ENCODE results near the gene FAM118A.
"Not testable (repeated sequence)": the region's sequence is repeated elsewhere in the genome, so short reads cannot be mapped to it uniquely, and the experiment has no call there.

Gene FAM118A

DNA sequence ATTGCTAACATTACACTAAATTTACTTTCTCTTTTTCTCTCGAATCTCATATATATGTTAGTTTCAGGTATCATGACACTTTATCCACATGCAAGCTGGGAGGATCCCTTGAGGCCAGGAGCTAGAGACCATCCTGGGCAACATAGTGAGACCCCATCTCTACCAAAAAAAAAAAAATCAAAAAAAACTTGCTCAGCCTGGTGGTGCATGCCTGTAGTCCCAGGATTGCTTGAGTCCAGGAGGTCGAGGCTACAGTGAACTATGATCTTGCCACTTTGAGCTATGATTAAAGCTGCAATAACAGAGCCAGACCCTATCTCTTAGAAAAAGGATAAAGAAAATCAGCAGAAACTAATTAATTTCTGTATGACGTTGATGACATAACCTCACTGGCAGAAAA, 28.7 kb upstream of the FAM118A start:
- no peak for DNase-seq (ENCODE audit: low spot score)

DNA sequence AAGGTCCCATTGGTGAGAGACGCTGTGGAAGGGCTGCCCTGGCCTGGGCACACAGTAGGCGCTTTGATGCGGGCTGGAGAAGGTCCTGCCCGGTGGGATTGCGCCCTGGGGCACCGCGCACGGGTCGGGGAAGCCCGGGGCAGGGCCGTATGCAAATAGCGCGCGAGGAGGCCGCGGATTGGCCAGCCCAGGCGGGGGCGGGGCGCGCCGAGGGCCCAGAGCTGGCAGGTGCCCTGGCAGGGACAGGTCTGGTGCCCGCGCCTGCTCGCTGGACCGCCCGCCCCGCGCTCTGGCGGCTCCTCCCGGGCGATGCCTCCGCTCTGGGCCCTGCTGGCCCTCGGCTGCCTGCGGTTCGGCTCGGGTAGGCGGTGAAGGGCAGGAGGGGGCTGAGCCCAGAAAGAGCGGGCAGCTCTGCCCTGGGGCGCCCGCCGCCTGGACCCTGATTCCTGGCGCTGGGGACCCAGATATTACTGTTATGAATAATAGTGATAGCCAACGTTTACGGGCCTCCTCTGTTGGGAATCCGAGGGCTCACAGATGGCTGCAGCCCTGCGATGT, 24.9 kb upstream of the FAM118A start, which contains the start of gene UPK3A:
TSS of gene UPK3A (plus strand) at position 245 of the 558 bp plus-strand sequence. CDS start at position 310, 65 bp downstream.
- no peak for DNase-seq (ENCODE audit: low spot score)

DNA sequence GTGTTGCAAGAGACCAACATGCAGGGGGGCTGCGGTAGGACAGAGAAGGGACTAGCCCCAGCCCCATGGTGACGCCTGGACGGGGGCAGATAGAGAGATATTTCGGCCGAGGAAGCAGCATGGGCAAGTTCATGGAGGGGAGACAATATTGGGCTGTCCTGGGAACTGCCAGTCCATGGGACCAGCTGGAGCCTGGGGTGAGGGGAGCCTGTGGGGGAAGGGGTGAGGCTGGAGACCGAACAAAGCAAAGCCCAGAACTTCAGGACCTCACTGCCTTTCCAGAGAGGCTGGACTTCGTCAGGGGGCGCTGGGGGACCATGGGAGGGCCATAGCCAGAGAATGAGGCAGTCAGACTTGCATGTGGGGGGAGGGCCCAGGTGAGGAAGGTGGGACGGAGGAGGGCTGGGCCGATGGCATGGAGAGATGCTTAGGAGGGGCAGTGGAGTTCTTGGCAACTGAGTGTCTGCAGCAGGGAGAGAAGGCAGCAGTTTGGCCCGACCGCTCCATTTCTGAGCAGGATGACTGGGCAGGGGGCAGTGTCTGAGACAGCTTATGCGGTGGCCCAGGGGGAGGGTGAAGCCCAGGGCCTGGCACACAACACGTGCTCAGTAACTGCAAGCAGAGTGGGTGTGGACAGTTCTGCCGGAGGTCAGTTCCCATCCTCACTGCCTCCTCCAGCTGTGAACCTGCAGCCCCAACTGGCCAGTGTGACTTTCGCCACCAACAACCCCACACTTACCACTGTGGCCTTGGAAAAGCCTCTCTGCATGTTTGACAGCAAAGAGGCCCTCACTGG, 24.3 kb upstream of the FAM118A start:
- no peak for DNase-seq (ENCODE audit: low spot score)

DNA sequence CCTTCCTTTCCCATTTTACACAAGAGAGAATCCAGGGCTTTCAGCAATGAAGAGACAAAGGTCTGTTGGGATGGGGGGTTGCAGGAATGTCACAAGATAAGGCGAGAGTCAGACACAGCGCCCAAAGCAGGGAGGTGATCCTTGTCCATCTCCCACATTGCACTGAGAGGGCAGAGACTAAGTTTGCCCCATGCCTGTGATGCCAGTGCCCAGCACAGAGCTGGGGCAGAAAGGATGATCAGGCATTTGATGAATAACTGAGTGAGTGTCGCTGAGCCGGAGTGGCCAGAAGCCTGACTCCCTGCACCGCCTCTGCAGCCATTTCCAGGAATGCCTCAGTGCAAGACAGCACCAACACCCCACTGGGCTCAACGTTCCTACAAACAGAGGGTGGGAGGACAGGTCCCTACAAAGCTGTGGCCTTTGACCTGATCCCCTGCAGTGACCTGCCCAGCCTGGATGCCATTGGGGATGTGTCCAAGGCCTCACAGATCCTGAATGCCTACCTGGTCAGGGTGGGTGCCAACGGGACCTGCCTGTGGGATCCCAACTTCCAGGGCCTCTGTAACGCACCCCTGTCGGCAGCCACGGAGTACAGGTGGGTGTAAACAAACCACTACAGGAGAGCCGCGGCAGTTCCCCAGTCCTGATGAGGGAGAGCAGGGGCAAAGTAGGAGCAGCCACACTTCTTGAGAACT, 22.7 kb upstream of the FAM118A start:
- no peak for DNase-seq (ENCODE audit: low spot score)

DNA sequence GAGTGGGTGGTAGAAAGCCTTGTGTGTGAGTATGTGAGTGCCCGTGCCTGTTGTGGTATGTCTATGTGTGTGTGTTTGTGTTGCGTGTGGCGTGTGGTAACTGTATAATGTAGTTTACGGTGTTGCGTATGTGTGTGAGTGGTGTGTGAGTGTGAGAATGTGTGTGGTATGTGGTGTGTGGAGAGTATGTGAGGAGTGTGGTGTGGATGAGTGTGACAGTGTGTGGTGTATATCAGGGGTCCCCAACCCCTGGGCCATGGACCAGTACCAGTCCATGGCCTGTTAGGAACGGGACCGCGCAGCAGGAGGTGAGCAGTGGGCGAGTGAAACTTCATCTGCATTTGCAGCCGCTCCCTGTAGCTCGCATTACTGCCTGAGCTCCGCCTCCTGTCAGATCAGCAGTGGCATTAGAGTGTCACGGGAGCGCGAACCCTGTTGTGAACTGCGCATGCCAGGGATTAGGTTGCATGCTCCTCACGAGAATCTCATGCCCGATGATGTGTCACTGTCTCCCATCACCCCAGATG, 19.3 kb upstream of the FAM118A start:
- DNase-seq (ENCODE audit: low spot score): no peak

DNA sequence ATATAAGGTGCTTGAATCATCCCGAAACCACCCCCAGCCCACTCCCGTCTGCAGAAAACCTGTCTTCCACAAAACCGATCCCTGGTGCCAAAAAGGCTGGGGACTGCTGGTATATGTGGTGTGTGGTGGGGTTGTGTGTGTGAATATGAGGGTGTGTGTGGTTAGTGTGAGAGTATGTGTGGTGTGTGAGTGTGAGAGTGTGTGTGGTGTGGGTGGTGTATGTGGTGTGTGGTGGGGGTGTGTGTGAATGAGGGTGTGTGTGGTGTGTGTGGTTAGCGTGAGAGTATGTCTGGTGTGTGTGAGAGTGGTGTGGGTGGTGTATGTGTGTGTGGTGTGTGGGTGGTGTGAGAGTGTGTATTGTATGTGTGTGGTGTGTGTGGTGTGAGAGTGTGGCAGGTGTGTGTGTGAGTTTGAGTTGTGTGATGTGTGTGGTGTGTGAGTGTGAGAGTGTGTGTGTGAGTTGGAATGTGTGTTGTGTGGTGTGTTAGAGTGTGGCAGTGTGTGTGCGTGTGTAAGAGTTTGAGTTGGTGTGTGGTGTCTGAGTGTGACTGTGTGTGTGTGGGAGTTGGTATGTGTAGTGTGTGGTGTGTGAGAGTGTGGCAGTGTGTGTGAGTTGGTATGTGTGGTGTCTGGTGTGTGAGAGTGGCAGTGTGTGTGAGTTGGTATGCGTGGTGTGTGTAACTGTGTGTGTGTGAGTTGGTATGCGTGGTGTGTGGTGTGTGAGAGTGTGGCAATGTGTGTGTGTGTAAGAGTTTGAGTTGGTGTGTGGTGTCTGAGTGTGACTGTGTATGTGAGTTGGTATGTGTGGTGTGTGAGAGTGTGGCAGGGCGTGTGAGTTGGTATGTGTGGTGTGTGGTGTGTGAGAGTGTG, 18.4 kb upstream of the FAM118A start:
- DNase-seq (ENCODE audit: low spot score): no peak

DNA sequence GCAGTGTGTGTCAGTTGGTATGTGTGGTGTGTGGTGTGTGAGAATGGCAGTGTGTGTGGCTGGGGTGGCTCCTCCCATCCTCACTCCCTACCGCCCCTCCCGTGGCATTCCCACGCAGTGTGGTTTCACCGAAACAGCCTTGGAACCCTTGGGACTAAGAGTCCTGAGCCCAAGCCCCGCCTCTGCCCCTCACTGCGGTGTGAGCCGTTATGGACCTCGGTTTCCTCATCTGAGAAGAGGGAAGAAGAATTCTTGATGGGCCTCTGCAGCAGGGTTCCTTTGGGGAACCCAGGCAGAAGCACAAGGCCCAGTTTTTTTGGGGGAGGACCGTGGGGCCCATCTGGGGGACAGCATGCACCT, 17.8 kb upstream of the FAM118A start:
- DNase-seq (ENCODE audit: low spot score): no peak

DNA sequence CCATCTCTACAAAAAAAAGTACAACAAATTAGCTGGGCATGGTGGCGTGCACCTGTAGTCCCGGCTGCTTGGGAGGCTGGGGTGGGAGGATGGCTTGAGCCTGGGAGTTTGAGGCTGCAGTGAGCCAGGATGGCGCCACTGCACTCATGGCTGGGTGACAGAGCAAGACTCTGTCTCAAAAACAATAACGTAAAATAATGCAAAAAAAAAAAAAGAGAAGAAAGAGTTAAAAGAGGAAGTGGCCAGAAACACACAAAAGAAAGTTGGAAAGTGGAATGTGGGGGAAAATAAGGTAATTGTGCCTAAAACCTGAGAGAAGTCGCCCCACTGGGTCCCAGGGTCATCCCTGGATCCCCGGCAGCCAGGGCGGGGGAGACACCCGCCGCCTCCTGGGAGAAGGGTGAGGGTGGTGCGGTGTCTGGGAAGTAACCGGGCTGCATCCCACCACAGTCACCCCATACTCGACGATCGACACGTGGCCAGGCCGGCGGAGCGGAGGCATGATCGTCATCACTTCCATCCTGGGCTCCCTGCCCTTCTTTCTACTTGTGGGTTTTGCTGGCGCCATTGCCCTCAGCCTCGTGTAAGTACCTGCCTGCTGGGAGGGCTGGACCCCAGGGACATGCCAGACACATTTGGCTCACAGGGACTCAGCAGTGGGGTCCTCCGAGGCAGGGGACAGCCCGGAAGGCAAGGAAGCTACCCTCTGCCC, 16.8 kb upstream of the FAM118A start:
- no peak for DNase-seq (ENCODE audit: low spot score)

DNA sequence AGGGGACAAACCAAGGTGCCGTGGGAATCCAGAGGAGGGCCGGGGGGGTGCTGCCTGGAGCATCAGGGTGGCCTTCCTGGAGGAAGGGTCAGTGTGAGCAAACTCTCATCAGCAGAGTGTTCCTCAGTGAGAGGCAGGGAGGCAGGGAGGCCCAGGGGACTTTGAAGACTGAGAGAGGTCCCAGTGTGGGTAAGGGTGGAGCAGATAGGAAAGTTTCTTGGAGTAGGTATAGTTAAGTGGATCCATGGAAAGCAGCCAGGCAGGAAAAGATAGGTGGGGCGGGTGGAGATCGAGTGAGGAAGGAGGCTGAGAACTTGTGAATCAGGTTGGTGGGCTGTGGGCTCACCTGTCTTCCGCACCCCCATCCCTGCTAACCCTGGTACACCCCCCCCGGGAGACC, 15.7 kb upstream of the FAM118A start:
- DNase-seq (ENCODE audit: low spot score): no peak

DNA sequence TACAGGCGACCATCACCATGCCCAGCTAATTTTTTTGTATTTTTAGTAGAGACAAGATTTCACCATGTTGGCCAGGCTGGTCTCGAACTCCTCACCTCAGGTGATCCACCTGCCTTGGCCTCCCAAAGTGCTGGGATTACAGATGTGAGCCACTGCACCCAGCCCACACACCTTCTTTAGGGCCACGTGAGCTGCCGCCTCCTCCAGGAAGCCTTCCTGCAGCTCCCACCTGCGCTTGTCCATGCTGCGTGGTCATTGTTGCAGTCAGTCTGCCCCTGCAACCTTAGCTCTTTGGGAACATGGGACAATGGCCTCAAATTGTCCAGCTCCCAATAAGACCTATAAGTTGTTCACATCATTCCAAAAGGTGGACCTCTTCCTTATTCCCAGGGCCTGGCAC, 14.7 kb upstream of the FAM118A start:
- not testable (repeated sequence) for DNase-seq (ENCODE audit: low spot score)

DNA sequence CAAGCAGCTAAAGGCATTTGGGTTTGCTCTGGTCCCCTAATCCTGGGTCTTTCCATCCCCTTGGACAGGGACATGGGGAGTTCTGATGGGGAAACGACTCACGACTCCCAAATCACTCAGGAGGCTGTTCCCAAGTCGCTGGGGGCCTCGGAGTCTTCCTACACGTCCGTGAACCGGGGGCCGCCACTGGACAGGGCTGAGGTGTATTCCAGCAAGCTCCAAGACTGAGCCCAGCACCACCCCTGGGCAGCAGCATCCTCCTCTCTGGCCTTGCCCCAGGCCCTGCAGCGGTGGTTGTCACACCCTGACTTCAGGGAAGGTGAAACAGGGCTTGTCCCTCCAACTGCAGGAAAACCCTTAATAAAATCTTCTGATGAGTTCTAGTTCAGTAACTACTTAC, 14.2 kb upstream of the FAM118A start:
- DNase-seq (ENCODE audit: low spot score): no peak

DNA sequence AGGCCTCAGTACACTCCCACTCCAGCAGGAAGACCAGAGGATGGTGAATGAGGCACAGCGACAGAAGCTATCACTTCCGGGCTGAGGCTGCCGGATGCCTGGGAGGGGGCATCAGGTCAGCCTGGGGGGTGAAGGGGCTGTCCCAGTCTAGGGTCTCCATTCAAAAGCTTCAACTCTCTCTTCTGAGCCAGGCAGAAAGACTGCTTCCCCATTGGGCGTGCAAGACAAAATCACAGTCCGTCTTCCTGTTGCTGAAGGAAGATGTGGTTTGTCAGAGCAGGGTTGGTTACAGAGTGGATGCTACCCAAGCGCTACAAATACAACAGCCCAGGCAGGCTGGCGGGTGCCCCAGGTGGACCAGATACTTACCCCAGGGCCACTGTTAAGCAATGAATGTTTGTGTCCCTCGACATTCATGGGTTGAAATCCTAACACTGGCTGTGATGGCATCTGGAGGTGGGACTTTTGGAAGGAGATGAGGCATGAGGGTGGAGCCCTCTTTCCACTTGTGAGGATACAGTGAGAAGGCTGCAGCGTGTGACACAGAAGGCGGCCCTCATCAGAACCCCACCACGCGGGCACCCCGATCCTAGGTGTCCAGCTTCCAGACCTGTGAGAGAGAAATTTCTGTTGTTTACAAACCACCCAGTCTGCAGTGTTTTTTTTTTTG, 13.0 kb upstream of the FAM118A start:
- DNase-seq (ENCODE audit: low spot score): no peak

DNA sequence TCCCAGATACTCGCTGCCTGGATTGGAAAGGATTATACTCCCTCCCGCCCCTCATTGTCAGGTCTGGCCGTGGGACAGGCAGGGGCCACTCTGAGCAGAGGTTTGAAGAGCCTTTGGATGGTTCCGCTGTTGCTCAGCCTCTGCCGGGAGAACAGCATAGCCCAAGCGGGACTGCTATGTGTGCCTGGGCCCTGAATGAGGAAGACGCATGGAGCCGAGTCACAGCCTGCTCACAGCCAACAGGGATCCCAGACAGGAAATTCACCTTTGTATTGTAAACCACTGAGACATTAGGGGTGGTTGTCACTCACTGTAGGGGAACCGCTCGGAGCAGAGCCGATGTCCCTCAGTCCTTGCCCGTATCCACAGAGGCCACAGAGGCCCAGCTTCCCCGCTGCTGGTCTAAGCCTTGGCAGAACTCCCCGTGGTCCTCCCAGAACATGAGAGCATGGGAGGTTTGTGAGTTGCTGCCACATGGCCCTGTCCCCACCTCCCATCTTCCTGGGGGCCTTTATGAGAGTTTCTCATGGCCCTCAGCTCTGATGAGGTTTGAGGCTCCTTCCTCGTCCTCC, 10.7 kb upstream of the FAM118A start:
- DNase-seq (ENCODE audit: low spot score): no peak

DNA sequence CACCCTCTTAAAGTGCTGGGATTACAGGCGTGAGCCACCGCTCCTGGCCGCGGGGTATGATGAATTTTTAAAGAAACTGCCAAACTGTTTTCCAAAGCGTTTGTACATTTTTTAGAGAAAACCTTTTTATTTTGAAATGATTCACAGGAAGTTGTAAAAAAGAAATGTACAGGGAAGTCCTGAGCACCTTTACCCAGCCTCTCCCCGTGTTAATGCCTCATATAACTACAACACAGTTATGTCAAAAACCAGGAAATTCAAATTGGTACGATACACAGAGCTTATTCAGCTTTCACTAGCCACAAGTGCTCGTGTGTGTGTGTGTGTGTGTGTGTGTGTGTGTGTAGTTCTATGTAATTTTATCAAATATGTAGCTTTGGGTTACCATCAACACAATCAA, 7.0 kb upstream of the FAM118A start:
- no peak for DNase-seq (ENCODE audit: low spot score)

DNA sequence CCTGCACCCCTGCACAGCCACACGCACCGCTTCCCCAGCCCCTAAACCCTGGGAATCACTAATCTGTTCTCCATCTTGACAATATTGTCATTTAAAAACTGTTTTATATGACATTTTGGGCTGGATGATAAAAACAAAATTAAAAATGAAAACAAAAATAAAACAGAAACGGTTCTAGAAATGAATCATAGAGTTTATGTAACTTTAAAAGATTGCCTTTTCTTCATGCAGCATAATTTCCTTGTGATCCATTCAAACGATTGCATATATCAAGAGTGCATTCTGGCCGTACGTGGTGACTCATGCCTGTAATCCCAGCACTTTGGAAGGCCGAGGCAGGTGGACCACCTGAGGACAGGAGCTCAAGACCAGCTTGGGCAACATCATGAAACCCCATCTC, 6.6 kb upstream of the FAM118A start:
- no peak for DNase-seq (ENCODE audit: low spot score)

DNA sequence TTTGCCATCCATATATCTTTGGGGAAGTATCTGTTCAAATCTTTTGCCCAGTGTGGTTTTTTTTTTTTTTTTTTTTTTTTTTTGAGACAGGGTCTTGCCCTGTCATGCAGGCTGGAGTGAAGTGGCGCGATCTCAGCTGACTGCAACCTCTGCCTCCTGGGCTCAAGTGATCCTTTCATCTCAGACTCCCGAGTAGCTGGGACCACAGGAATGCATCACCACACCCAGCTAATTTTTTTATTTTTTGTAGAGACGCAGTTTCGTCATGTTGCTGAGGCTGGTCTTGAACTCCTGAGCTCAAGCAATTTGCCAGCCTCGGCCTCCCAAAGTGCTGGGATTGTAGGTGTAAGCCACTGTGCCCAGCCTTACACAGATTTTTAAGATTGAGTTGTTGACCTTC, 4.8 kb upstream of the FAM118A start:
- DNase-seq (ENCODE audit: low spot score): no peak

DNA sequence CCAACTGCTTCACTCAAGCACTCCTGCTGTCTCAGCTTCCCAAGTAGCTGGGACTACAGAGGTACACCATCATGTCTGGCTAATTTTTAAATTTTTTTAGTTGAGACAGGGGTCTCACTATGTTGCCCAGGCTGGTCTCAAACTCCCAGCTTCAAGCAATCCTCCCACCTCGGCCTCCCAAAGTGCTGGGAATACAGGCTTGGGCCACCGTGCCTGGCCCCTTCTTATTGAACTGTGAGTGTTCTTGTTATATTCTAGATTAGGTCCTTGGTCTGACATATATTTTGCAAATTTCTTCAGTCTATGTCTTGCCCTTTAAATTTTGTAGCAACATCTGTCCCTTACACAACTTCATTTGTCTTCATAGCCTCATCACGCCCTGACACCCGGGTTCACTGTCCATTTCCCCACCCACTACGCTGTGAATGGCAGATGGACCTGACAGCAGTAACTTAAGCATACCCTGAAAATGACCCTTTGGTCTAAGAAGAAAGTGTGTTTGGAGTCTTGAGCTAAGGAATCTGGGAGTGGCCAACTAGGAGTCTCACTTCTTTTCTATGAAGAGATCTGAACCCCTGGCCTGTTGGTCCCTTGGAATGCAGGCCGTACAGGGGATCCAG, 4.2 kb upstream of the FAM118A start:
- no peak for DNase-seq (ENCODE audit: low spot score)

DNA sequence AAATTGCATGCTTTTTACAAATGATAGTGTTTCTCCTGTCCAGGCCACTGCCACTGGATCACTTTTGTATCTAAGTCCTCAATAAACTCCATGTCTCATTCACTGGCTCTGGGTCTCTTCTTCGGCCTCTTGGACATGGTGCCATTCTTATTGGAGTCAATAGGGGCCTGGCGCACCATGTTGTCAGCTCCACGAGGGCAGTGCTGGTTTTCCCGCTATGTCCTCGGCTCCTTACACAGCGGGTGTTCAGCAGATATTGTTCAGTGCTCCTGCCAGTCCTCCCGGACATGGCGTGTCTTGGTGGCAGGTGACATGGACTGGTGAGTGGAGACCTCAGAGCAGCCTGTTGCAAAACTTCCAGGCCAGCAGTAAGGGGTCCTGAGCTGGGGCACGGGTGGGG, 3.6 kb upstream of the FAM118A start:
- DNase-seq (ENCODE audit: low spot score): no peak

DNA sequence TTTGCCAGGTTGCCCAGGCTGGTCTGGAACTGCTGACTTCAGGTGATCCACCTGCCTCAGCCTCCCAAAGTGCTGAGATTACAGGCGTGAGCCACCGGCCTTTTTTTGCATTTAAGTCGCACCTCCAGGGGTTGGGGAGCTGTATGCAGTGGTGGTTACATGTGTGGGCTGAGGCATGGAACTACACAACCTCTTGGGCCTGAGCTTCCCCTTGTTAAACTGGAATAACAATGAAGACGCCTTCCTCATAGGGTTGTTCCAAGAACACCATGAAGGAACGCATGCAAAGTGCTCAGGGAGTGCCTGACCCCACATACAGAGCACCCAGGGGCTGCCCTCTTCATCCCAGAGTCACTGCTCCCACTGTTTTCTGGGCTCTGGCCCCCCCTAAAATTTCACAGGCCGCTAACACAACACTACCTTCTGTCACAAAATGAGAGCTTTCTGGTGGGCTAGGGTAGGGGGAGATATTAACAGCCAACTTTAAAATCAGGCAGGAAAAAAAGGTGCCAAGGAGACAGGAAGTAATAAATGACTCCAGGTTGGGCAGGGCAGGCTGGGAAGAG, 1.3 kb upstream of the FAM118A start:
- DNase-seq (ENCODE audit: low spot score): no peak

DNA sequence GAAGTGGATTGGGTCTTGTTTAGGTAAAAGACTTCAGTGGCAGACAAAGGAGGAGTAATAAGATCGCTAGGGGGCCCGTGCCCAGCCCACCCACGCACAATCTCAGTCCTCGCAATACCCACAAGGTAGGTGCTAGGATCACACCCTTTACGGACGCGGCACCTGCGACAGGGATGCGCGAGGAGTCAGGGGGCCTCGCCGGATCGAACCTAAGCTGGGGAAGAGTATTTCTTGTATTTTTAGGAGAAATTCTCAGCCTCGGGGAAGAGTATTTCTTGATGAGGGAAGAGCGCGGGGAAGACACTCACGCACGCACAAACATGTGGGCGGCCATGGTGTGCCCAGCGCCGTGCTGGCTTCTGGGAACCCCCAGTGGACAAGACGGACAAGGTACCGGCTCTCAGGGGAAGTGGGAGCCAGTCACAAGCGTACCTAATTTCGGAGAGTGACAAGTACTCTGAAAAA, 745 bp upstream of the FAM118A start:
- no peak for DNase-seq (ENCODE audit: low spot score)

All from RKO (cell line).